Stimulated activated naive B cell treated with anti-CD40 and anti-IgM and Interleukin-4, amounts not matched to agents 10 μg/mL and 1 μg/mL and 100 μg/mL, for 72 hours (primary cell): ENCODE data around the gene ST3GAL6.
"Not testable (repeated sequence)": the region's sequence is repeated elsewhere in the genome, so short reads cannot be mapped to it uniquely, and the experiment has no call there.

Source experiments
- ATAC-seq, 2 donors: fragments of 150-1000 bp; cut with Tn5 transposase; replicated peaks; 2 replicates each; pipeline ENCODE4 v1.10.0; 2021; ENCODE audit warnings: moderate library complexity in 1 of 2
- DNase-seq: peaks from one replicate; pipeline ENCODE4 v3.0.0; 2021
- H3K27ac Mint-ChIP-seq: one replicate; pipeline ENCODE4 v1.8.0; 2022; ENCODE audit warnings: mild to moderate bottlenecking, mixed read lengths
- H3K27me3 Mint-ChIP-seq, 2 donors: one replicate each; pipeline ENCODE4 v1.8.0; 2022; ENCODE audit warnings: mixed read lengths in 2 of 2
- H3K36me3 Mint-ChIP-seq, 2 donors: one replicate each; pipeline ENCODE4 v1.8.0; 2022; ENCODE audit warnings: mixed read lengths in 2 of 2, mild to moderate bottlenecking in 1 of 2
- H3K4me1 Mint-ChIP-seq, 2 donors: one replicate each; pipeline ENCODE4 v1.8.0; 2022; ENCODE audit warnings: mixed read lengths in 2 of 2, mild to moderate bottlenecking in 1 of 2
- H3K4me3 Mint-ChIP-seq, 2 donors: one replicate each; pipeline ENCODE4 v1.8.0; 2022; ENCODE audit warnings: mild to moderate bottlenecking in 2 of 2, mixed read lengths in 2 of 2, moderate library complexity in 1 of 2
- H3K9me3 Mint-ChIP-seq, 2 donors: one replicate each; pipeline ENCODE4 v1.8.0; 2022; ENCODE audit warnings: mixed read lengths in 2 of 2, mild to moderate bottlenecking in 1 of 2

Gene ST3GAL6

GRCh38 chr3:98811048-98811447 lies 47.9 kb downstream of the ST3GAL6 start:
- Mint-ChIP-seq H3K4me1 (peaks cover 6 to 7% of the 10 kb centered on the region in 2 donors), H3K27ac (no peak overlapping the region), H3K4me3 (no peak overlapping the region), H3K36me3 (peaks cover 0 to 4% of the 10 kb centered on the region in 2 donors), H3K27me3 (no peaks in the 10 kb centered on the region), H3K9me3 (no peaks in the 10 kb centered on the region)
- ATAC-seq = no peak
- no peak for DNase-seq

- no peaks in the 10 kb centered on the region for H3K9me3 Mint-ChIP-seq
- no peaks in the 10 kb centered on the region for H3K27me3 Mint-ChIP-seq
- no peak overlapping the region for H3K4me3 Mint-ChIP-seq
- H3K36me3 Mint-ChIP-seq = no peaks in the 10 kb centered on the region
- DNase-seq = no peak
- peak; percentile 38 to 50 for ATAC-seq
- H3K27ac Mint-ChIP-seq = no peak overlapping the region
- H3K4me1 Mint-ChIP-seq = peaks cover 6 to 7% of the 10 kb centered on the region in 2 donors
Measured at GRCh38 chr3:98812851-98813374, 49.8 kb downstream of the ST3GAL6 start.

- no peak overlapping the region for H3K4me3 Mint-ChIP-seq
- no peak for DNase-seq
- H3K27me3 Mint-ChIP-seq = no peaks in the 10 kb centered on the region
- H3K9me3 Mint-ChIP-seq = no peaks in the 10 kb centered on the region
- ATAC-seq = no peak
- no peaks in the 10 kb centered on the region for H3K36me3 Mint-ChIP-seq
- no peak overlapping the region for H3K27ac Mint-ChIP-seq
- no peaks in the 10 kb centered on the region for H3K4me1 Mint-ChIP-seq
Measured at GRCh38 chr3:98814817-98815420, 51.8 kb downstream of the ST3GAL6 start.

- H3K4me3 Mint-ChIP-seq = no peak overlapping the region
- H3K27ac Mint-ChIP-seq = no peak overlapping the region
- DNase-seq (no peak), ATAC-seq (peak; percentile 83 to 87)
- no peaks in the 10 kb centered on the region for H3K9me3 Mint-ChIP-seq
- no peaks in the 10 kb centered on the region for H3K4me1 Mint-ChIP-seq
- no peaks in the 10 kb centered on the region for H3K36me3 Mint-ChIP-seq
- no peaks in the 10 kb centered on the region for H3K27me3 Mint-ChIP-seq
Measured at GRCh38 chr3:98817547-98818041, 54.5 kb downstream of the ST3GAL6 start.

GRCh38 chr3:98821063-98821462 lies 57.9 kb downstream of the ST3GAL6 start:
- Mint-ChIP-seq H3K4me1 (no peaks in the 10 kb centered on the region), H3K36me3 (no peaks in the 10 kb centered on the region), H3K27ac (no peak overlapping the region), H3K9me3 (no peaks in the 10 kb centered on the region), H3K27me3 (no peaks in the 10 kb centered on the region), H3K4me3 (no peak overlapping the region)
- no peak for ATAC-seq
- no peak for DNase-seq

- Mint-ChIP-seq H3K27ac (no peak overlapping the region), H3K4me1 (no peaks in the 10 kb centered on the region), H3K4me3 (no peak overlapping the region), H3K9me3 (peaks cover 0 to 2% of the 10 kb centered on the region in 2 donors), H3K36me3 (no peaks in the 10 kb centered on the region), H3K27me3 (no peaks in the 10 kb centered on the region)
- DNase-seq = no peak
- ATAC-seq = no peak
Measured at GRCh38 chr3:98823791-98824190, 60.7 kb downstream of the ST3GAL6 start.

- Mint-ChIP-seq H3K9me3 (peaks cover under 1 to 2% of the 10 kb centered on the region in 2 donors), H3K36me3 (no peaks in the 10 kb centered on the region), H3K27me3 (no peaks in the 10 kb centered on the region), H3K4me3 (no peak overlapping the region), H3K4me1 (no peaks in the 10 kb centered on the region), H3K27ac (no peak overlapping the region)
- no peak for DNase-seq
- ATAC-seq = no peak
Measured at GRCh38 chr3:98824256-98824655, 61.1 kb downstream of the ST3GAL6 start.

GRCh38 chr3:98826126-98826525 lies 63.0 kb downstream of the ST3GAL6 start:
- Mint-ChIP-seq H3K27me3 (no peaks in the 10 kb centered on the region), H3K36me3 (peaks cover 0 to 4% of the 10 kb centered on the region in 2 donors), H3K27ac (no peak overlapping the region), H3K4me3 (no peak overlapping the region), H3K4me1 (no peaks in the 10 kb centered on the region), H3K9me3 (peaks cover 6 to 16% of the 10 kb centered on the region in 2 donors)
- ATAC-seq (no peak), DNase-seq (no peak)

GRCh38 chr3:98827221-98827920 lies 64.2 kb downstream of the ST3GAL6 start:
- H3K36me3 Mint-ChIP-seq = peaks cover 0 to 4% of the 10 kb centered on the region in 2 donors
- H3K27ac Mint-ChIP-seq = no peak overlapping the region
- DNase-seq (no peak), ATAC-seq (no peak)
- no peaks in the 10 kb centered on the region for H3K4me1 Mint-ChIP-seq
- H3K9me3 Mint-ChIP-seq = peaks cover 8 to 16% of the 10 kb centered on the region in 2 donors
- no peak overlapping the region for H3K4me3 Mint-ChIP-seq
- H3K27me3 Mint-ChIP-seq = no peaks in the 10 kb centered on the region

GRCh38 chr3:98829246-98829832 lies 66.2 kb downstream of the ST3GAL6 start:
- no peak overlapping the region for H3K27ac Mint-ChIP-seq
- no peaks in the 10 kb centered on the region for H3K27me3 Mint-ChIP-seq
- H3K4me3 Mint-ChIP-seq = no peak overlapping the region
- DNase-seq (no peak), ATAC-seq (peak; percentile 49 to 55)
- peaks cover 0 to 4% of the 10 kb centered on the region in 2 donors for H3K36me3 Mint-ChIP-seq
- H3K4me1 Mint-ChIP-seq = no peaks in the 10 kb centered on the region
- peaks cover 11 to 21% of the 10 kb centered on the region in 2 donors for H3K9me3 Mint-ChIP-seq

- peaks cover 11 to 21% of the 10 kb centered on the region in 2 donors for H3K9me3 Mint-ChIP-seq
- not testable (repeated sequence) for DNase-seq, H3K27ac Mint-ChIP-seq, H3K4me1 Mint-ChIP-seq, ATAC-seq, H3K36me3 Mint-ChIP-seq, H3K4me3 Mint-ChIP-seq, H3K27me3 Mint-ChIP-seq
Measured at GRCh38 chr3:98831060-98831459, 67.9 kb downstream of the ST3GAL6 start.

- no peak for ATAC-seq
- H3K9me3 Mint-ChIP-seq = peaks cover 2 to 4% of the 10 kb centered on the region in 2 donors
- no peak for DNase-seq
- peaks cover 3 to 5% of the 10 kb centered on the region in 2 donors for H3K36me3 Mint-ChIP-seq
- no peak overlapping the region for H3K27ac Mint-ChIP-seq
- no peaks in the 10 kb centered on the region for H3K4me1 Mint-ChIP-seq
- no peaks in the 10 kb centered on the region for H3K27me3 Mint-ChIP-seq
- H3K4me3 Mint-ChIP-seq = no peak overlapping the region
Measured at GRCh38 chr3:98839846-98840245, 76.7 kb downstream of the ST3GAL6 start.

- no peak overlapping the region for H3K27ac Mint-ChIP-seq
Measured at GRCh38 chr3:98843266-98843959, 80.3 kb downstream of the ST3GAL6 start.

More at GRCh38 chr3:98843266-98843959, 80.3 kb downstream of the ST3GAL6 start:
- Mint-ChIP-seq H3K27me3 (no peaks in the 10 kb centered on the region), H3K4me1 (no peaks in the 10 kb centered on the region), H3K36me3 (peaks cover 3 to 6% of the 10 kb centered on the region in 2 donors), H3K4me3 (no peak overlapping the region), H3K9me3 (peaks cover 2 to 4% of the 10 kb centered on the region in 2 donors)
- no peak for ATAC-seq
- DNase-seq = no peak
